BLaER1 (cell line): ENCODE results near the gene LYG1.

Source experiments
- H3K27ac ChIP-seq: shearing (Covaris generic); formaldehyde crosslinking; 2 replicates; pipeline ENCODE4 v1.8.1; 2022
- H3K27me3 ChIP-seq: shearing (Covaris generic); formaldehyde crosslinking; 2 replicates; pipeline ENCODE4 v1.8.1; 2022
- H3K36me3 ChIP-seq: shearing (Covaris generic); formaldehyde crosslinking; 2 replicates; pipeline ENCODE4 v1.8.1; 2022
- H3K4me1 ChIP-seq: shearing (Covaris generic); formaldehyde crosslinking; 2 replicates; pipeline ENCODE4 v1.8.1; 2022
- H3K4me2 ChIP-seq: shearing (Covaris generic); formaldehyde crosslinking; 2 replicates; pipeline ENCODE4 v1.8.1; 2022
- H3K4me3 ChIP-seq: shearing (Covaris generic); formaldehyde crosslinking; 2 replicates; pipeline ENCODE4 v1.8.1; 2022
- H3K9ac ChIP-seq: shearing (Covaris generic); formaldehyde crosslinking; 2 replicates; pipeline ENCODE4 v1.8.1; 2022
- H3K9me3 ChIP-seq: shearing (Covaris generic); formaldehyde crosslinking; 2 replicates; pipeline ENCODE4 v1.8.1; 2022
- H4K20me1 ChIP-seq: shearing (Covaris generic); formaldehyde crosslinking; 2 replicates; pipeline ENCODE4 v1.8.1; 2022
- Cebpa-rat ChIP-seq: shearing (Covaris generic); IDR thresholded peaks from 2 replicates; pipeline ENCODE4 v1.8.1; 2022

LYG1 gene

DNA sequence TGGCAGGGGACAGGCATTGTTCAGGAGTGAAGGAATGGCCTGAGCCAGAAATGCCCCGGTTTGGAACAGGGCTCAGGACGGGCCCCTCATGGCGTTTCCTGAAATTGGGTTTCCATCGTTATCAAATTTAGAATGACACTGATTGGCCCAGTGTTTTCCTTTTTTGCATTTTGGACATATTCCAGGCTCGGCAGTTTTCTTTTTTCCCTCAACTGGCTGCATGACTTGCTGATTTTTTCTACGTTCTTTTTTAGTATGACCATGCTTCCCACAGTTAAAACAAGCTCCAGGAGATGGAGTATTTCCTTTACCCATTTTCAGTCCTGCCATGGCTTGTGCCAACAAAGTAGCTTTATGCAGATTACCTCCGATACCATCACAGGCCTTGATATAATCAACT, 25.1 kb downstream of the LYG1 start:
- Histone ChIP-seq H3K9me3 (peaks cover 39% of the 10 kb centered on the region), H3K4me2 (no peak overlapping the region), H3K4me3 (no peak overlapping the region), H3K9ac (no peak overlapping the region), H3K36me3 (peaks cover 37% of the 10 kb centered on the region; the same call in 1 of the 2 replicates), H4K20me1 (no peaks in the 10 kb centered on the region), H3K27me3 (no peaks in the 10 kb centered on the region), H3K27ac (no peak overlapping the region), H3K4me1 (no peaks in the 10 kb centered on the region)
- no peak for TF ChIP-seq Cebpa-rat

DNA sequence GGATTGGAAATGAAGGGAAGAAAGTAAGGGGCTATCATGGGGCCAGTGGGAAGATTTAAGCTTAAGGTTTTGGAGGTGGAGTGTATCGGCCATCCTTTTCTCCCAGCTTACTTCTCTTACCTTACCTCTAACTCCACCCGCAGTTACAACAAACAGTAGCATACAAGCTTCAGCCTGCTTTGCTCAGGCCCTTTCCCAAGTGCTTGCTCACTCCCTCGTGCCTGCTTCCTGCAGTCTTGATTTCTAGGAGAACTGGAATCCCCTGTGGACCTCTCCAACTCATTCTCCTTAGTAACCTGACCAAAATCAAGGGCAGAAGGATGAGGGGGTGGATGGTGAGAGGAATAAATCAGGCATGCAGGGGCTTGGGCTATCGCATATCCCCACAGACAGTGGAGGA, 39.8 kb downstream of the LYG1 start:
- H3K27ac ChIP-seq, result no peak overlapping the region
- H3K4me3 ChIP-seq, result no peak overlapping the region
- no peaks in the 10 kb centered on the region for H4K20me1 ChIP-seq
- no peak overlapping the region for H3K9ac ChIP-seq
- peak overlapping the region; percentile 3; the same call in 1 of the 2 replicates for H3K4me2 ChIP-seq
- H3K9me3 ChIP-seq, result no peaks in the 10 kb centered on the region
- peaks cover 12% of the 10 kb centered on the region for H3K4me1 ChIP-seq
- H3K36me3 ChIP-seq, result no peaks in the 10 kb centered on the region
- no peaks in the 10 kb centered on the region for H3K27me3 ChIP-seq
- TF ChIP-seq Cebpa-rat, result no peak

DNA sequence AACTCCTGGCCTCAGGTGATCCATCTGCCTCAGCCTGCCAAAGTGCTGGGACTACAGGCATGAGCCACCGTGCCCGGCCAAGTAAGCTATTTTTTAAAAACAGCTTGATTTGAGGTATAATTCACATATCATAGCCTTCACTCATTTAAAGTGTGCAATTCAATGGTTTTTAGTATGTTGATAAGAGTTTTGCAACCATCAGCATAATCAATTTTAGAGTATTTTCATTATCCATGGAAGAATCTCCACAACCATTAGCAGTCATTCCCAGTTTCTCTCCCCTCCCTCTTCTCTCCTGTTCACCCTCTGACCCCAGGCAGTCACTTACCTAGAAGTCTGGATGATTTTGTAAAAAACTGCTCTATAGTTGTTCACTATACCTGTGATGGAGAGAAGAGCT, 40.8 kb downstream of the LYG1 start:
- no peak overlapping the region for H3K4me3 ChIP-seq
- H3K9ac ChIP-seq, result no peak overlapping the region
- H3K4me1 ChIP-seq, result peaks cover 22% of the 10 kb centered on the region
- no peak overlapping the region for H3K4me2 ChIP-seq
- no peak for TF ChIP-seq Cebpa-rat
- no peaks in the 10 kb centered on the region for H4K20me1 ChIP-seq
- no peaks in the 10 kb centered on the region for H3K36me3 ChIP-seq
- H3K9me3 ChIP-seq, result no peaks in the 10 kb centered on the region
- H3K27ac ChIP-seq, result no peak overlapping the region
- H3K27me3 ChIP-seq, result no peaks in the 10 kb centered on the region

DNA sequence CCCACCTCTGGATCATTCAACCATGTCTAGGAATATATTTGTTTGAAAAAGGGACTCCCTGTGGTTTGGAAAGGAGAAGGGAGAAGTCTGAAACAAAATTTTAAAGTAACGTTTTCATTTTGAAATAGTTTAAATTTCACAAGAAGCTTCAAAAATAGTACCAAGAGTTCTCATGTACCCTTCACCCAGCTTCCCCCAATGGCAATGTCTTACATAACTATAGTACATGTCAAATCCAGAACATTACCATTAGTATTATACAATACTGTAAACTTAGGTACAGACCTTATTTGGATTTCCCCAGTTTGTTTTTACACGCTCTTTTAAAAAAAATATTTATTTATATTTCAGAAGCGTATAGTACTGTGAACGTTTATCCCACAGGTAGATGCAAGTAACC, 41.5 kb downstream of the LYG1 start:
- Histone ChIP-seq H3K27ac (no peak overlapping the region), H3K4me1 (peaks cover 22% of the 10 kb centered on the region), H3K4me2 (no peak overlapping the region), H3K4me3 (no peak overlapping the region), H3K27me3 (no peaks in the 10 kb centered on the region), H4K20me1 (no peaks in the 10 kb centered on the region), H3K9me3 (no peaks in the 10 kb centered on the region), H3K9ac (no peak overlapping the region), H3K36me3 (no peaks in the 10 kb centered on the region)
- TF ChIP-seq Cebpa-rat, result no peak

DNA sequence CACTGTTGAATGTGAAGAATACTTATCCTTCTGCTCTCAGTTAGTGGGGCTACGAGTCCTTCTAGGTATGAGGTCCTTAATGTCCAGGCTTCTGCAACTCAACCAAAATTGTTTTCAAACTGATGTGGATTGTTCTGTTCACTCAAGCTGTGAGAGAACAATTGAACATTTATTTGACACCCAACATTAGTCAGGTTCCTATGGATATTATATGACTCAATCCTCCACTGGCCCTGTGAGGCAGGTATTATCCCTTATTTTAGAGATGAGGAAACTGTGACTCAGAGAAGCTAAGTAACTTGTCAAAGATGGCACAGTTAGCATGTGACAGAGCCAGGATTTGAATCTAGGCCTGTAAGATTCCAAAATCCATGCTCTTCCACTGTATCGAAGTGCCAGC, 44.3 kb downstream of the LYG1 start:
- no peak overlapping the region; the same call in 1 of the 2 replicates for H3K4me2 ChIP-seq
- H3K36me3 ChIP-seq, result no peaks in the 10 kb centered on the region
- no peaks in the 10 kb centered on the region for H3K9me3 ChIP-seq
- H3K4me1 ChIP-seq, result peaks cover 19% of the 10 kb centered on the region
- H3K4me3 ChIP-seq, result no peak overlapping the region
- TF ChIP-seq Cebpa-rat, result no peak
- H3K27me3 ChIP-seq, result no peaks in the 10 kb centered on the region
- H4K20me1 ChIP-seq, result no peaks in the 10 kb centered on the region
- H3K27ac ChIP-seq, result no peak overlapping the region
- H3K9ac ChIP-seq, result no peak overlapping the region

DNA sequence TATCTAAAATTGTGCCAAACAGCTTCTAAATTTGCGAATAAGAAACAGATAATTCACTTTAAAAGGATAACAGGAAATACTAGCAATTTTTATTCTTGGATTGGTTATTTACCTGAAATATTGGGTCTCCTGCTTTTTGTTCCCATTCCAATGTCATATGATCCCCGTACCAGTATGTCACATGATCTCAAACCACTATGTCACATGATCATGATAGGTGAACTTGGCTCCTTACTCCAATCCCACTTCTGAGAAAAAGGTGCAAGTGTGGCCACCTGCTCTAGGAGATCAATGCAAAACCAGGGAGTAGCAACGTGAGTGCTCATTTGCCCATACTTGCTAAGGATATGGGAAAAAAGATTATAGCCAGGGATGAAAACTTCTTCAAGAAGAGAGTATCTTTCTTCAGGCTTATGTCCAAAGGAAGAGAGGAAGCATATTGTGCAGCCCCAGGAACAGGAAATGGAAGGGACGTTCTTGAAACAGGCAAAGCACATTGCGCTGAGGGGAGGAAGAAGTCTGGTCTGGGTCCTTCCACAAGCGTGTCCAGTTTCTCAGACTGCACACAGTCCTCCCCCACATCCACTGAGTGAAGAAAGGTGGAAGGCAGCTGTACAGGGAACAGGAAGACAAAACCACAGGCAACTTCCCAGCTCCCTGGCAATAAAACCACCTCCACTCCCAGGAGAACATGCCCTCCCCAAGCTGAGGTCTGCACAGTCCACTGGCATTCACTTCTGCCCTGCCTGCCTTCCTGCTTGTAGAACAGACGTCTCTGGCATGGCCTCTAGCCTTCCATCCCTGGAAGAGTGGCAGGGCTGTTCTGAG, 45.3 kb downstream of the LYG1 start, which contains the start of gene LYG2:
Gene LYG2, minus strand, starts transcription at position 176 of the 828 bp plus-strand sequence. CDS start 1,406 bp downstream, outside the sequence.
- H3K9ac ChIP-seq, result no peak within 1 kb of the TSS
- H3K9me3 ChIP-seq, result no peaks in the 10 kb centered on the region
- peaks cover 14% of the 10 kb centered on the region for H3K4me1 ChIP-seq
- H3K36me3 ChIP-seq, result no peaks in the 10 kb centered on the region
- no peak for TF ChIP-seq Cebpa-rat
- H3K27ac ChIP-seq, result no peak within 1 kb of the TSS
- H3K4me2 ChIP-seq, result peak within 1 kb of the TSS; percentile 55
- H4K20me1 ChIP-seq, result no peaks in the 10 kb centered on the region
- no peak within 1 kb of the TSS for H3K4me3 ChIP-seq
- no peaks in the 10 kb centered on the region for H3K27me3 ChIP-seq

DNA sequence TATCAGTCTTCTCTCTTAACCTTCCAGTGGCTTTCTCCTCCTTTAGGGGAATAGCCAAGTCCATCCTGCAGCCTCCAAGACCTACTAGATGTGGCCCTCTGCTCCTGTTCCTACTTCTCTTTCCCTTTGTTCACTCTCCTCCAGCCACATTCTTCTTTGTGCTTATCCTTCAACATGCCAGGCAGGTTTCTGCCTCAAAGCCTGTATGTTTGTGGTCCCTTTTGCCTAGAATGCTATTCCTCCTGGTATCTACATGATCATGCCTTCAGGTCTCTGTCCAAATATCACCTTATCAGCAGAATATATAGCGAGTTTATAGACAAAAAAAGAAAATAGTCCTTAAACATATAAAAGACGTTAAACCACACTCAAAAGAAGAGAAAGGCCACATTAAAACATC, 51.0 kb downstream of the LYG1 start:
- Histone ChIP-seq H3K4me3 (no peak overlapping the region), H3K36me3 (no peaks in the 10 kb centered on the region), H3K4me1 (no peaks in the 10 kb centered on the region), H3K27ac (no peak overlapping the region), H3K4me2 (no peak overlapping the region), H3K27me3 (no peaks in the 10 kb centered on the region), H3K9me3 (no peaks in the 10 kb centered on the region; the same call in 1 of the 2 replicates), H4K20me1 (no peaks in the 10 kb centered on the region), H3K9ac (no peak overlapping the region)
- TF ChIP-seq Cebpa-rat, result no peak

DNA sequence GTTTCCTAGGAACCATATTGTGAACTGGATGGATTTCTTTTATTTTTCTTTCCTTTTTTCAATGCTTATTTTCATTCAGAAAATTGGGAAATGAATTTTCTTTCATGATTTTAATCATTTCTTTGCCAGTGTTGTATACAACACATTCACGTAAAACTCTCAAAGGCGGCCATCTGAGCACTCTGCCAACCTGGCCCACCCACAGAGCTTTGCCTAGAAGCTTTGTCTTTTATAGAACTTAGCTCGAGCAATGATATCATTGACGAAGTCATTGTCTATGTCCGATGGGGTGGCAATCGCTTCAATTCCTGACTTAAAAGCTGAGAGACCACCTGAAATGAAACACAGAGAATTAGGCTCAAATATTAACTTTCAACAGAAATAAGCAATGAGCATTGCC, 58.8 kb downstream of the LYG1 start:
- Histone ChIP-seq H3K27ac (no peak overlapping the region), H3K27me3 (no peaks in the 10 kb centered on the region), H4K20me1 (no peaks in the 10 kb centered on the region), H3K9ac (no peak overlapping the region), H3K4me1 (no peaks in the 10 kb centered on the region), H3K4me3 (no peak overlapping the region), H3K9me3 (no peaks in the 10 kb centered on the region; the same call in 1 of the 2 replicates), H3K4me2 (no peak overlapping the region), H3K36me3 (no peaks in the 10 kb centered on the region)
- no peak for TF ChIP-seq Cebpa-rat

DNA sequence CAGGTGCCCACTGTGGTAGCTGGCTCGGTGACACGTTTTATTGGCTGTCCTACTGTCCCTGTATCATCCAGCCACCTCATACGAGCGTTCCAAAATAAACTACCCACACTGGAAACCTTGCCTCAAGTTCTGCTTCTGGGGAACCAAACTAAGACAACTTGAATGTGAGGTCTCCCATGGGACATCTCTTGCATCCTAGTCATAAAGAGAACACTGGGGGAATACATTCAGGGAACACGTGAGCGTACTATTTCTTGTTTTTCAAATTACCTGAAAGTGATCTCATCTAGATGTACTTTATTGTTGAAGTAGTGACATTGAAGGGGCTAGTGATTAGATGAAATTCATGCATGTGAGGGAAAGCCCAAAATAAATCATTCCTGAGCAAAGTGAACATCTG, 60.6 kb downstream of the LYG1 start:
- Histone ChIP-seq H3K4me2 (no peak overlapping the region), H3K4me1 (no peaks in the 10 kb centered on the region), H3K9ac (no peak overlapping the region), H4K20me1 (no peaks in the 10 kb centered on the region), H3K9me3 (0 out of 2 replicates have a peak, but pooled peaks cover 4% of the 10 kb centered on the region), H3K27ac (no peak overlapping the region), H3K27me3 (no peaks in the 10 kb centered on the region), H3K4me3 (no peak overlapping the region), H3K36me3 (no peaks in the 10 kb centered on the region)
- no peak for TF ChIP-seq Cebpa-rat

DNA sequence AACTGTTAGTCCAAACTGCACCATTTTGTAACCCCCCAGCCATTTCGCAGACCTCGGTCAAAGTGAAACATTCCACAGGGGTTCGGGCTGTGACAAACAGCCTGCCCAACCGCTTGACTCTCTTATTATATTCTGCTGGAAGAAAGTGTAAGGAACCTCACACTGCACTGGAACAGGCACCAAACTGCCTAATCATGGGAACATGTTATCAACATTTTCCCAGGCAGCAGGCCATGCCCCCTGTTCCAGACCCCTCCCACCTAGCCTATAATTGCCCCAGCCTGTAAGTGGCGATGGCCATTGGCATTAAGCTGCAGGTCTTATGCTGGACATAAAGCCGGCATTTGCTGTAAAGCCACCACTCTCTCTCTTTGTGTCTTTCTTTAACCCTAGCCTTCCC, 62.4 kb downstream of the LYG1 start:
- H4K20me1 ChIP-seq, result no peaks in the 10 kb centered on the region
- H3K4me1 ChIP-seq, result no peaks in the 10 kb centered on the region
- H3K4me3 ChIP-seq, result no peak overlapping the region
- no peak for TF ChIP-seq Cebpa-rat
- H3K9ac ChIP-seq, result no peak overlapping the region
- H3K36me3 ChIP-seq, result no peaks in the 10 kb centered on the region
- 0 out of 2 replicates have a peak, but pooled peaks cover 5% of the 10 kb centered on the region for H3K9me3 ChIP-seq
- H3K27ac ChIP-seq, result no peak overlapping the region
- no peak overlapping the region for H3K4me2 ChIP-seq
- no peaks in the 10 kb centered on the region for H3K27me3 ChIP-seq
